ENCODE data around the gene CDC16.
A peak's percentile ranks its signal among the peaks of the same experiment; 100 is the strongest.

The CDC16 gene

DNA sequence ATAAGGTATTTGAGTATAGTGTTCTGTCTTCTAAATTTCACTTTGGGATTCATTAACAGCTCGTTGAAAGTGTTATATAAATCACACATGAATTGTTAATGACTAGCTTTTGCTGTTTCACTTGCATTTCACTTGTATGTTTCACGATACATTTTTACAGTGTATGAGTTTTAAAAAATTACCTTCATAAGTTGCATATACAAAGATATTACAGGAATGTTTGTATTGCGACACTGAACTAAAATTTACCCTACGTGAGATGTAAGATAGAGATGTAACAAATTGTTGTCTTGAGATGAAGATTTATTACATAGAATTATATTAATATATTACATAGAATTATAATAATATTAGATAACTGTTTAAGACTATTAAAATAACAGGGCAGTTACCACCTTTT lies 1.5 kb downstream of the CDC16 start:
- H3K4me3 ChIP-seq (ENCODE audit: low read depth, low read length): peak overlapping the region; percentile 88
- TF ChIP-seq, protein P1, sequence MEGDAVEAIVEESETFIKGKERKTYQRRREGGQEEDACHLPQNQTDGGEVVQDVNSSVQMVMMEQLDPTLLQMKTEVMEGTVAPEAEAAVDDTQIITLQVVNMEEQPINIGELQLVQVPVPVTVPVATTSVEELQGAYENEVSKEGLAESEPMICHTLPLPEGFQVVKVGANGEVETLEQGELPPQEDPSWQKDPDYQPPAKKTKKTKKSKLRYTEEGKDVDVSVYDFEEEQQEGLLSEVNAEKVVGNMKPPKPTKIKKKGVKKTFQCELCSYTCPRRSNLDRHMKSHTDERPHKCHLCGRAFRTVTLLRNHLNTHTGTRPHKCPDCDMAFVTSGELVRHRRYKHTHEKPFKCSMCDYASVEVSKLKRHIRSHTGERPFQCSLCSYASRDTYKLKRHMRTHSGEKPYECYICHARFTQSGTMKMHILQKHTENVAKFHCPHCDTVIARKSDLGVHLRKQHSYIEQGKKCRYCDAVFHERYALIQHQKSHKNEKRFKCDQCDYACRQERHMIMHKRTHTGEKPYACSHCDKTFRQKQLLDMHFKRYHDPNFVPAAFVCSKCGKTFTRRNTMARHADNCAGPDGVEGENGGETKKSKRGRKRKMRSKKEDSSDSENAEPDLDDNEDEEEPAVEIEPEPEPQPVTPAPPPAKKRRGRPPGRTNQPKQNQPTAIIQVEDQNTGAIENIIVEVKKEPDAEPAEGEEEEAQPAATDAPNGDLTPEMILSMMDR (IDR thresholded peaks at IDR 0.05; ENCODE audit: low read depth, low read length, missing control alignments): no peak
- in situ Hi-C loops (cut with HindIII; ENCODE audit: low pct_ligation_motif_present, low sequenced_read_pairs): no loop called here
- peaks cover 24% of the 10 kb centered on the region for H3K36me3 ChIP-seq (replicated peaks)
- DNase-seq: no peak
- H3K27ac ChIP-seq: no peak overlapping the region
- no peaks in the 10 kb centered on the region for H3K27me3 ChIP-seq (replicated peaks)

DNA sequence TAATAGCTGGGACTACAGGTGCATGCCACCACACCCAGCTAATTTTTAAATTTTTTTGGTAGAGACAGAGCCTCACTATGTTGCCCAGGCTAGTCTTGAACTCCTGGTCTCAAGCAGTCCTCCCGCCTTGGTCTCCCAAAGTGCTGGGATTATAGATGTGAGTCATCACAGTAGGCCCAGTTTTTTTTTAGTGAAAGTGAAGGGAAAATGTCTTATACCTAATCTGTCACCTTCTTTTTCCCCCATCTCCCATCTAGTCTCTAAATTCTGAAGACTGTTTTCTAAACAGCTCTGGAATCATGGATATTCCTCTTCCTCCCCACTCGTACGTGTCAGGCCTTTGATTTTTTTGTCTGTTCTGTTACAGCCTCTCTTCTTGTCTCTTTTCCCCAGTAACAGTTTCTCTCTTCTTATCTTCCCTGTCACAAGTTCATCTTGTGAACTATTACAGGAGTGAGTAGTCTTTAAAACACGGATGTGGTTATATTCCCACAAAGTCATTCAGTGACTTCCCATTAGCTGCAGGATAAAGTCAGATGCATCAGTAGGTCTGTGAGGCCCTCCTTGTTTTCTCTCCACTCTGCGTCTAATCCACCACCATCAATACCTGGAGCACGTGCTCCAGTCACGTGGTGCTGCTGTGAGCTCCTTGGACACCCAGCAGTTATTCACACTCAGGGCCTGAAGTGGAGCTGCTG lies 2.9 kb downstream of the CDC16 start:
- H3K4me3 ChIP-seq (ENCODE audit: low read depth, low read length): no peak overlapping the region
- DNase-seq: no peak
- no peak overlapping the region for H3K27ac ChIP-seq
- TF ChIP-seq, protein P1 (IDR thresholded peaks at IDR 0.05; ENCODE audit: low read depth, low read length, missing control alignments): no peak
- peaks cover 36% of the 10 kb centered on the region for H3K36me3 ChIP-seq (replicated peaks)
- no peaks in the 10 kb centered on the region for H3K27me3 ChIP-seq (replicated peaks)
- in situ Hi-C loops (cut with HindIII; ENCODE audit: low pct_ligation_motif_present, low sequenced_read_pairs): no loop called here

DNA sequence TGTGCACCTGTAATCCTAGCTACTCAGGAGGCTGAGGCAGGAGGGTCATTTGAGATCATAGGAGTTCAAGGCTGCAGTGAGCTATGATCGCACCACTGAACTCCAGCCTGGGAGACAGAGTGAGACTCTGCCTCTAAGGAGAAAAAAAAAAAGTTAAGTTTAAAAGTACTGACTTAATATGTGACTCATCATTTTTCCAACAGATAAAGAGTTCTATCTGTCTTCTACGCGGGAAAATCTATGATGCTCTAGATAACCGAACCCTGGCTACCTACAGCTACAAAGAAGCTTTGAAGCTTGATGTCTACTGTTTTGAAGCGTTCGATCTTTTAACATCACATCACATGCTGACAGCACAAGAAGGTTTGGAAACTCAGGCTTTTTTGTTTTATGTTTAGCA lies 7.2 kb downstream of the CDC16 start:
- TF ChIP-seq, protein P1 (IDR thresholded peaks at IDR 0.05; ENCODE audit: low read depth, low read length, missing control alignments): no peak
- H3K36me3 ChIP-seq (replicated peaks): peaks cover 64% of the 10 kb centered on the region
- H3K4me3 ChIP-seq (ENCODE audit: low read depth, low read length): no peak overlapping the region
- in situ Hi-C loops (cut with HindIII; ENCODE audit: low pct_ligation_motif_present, low sequenced_read_pairs): no loop called here
- no peaks in the 10 kb centered on the region for H3K27me3 ChIP-seq (replicated peaks)
- H3K27ac ChIP-seq: no peak overlapping the region
- DNase-seq: no peak

DNA sequence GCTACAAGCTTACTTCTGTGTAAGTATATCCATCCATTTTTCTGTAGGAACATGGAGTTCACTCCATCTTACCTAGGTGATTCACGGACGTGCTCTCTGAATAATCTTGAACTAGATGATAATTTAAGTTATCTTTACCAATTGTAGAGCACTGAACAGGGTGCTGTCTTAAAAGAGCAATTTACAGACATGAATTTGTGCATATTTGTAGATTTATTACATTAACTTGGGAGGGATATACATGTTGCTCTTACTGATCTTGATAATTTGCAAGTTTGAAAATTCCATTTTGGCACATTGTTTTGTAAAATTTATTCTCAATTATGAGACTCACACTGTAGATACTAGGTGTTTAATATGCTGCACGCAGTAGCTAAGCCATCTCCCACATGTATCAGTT lies 9.3 kb downstream of the CDC16 start:
- H3K27ac ChIP-seq: no peak overlapping the region
- H3K36me3 ChIP-seq (replicated peaks): peaks cover 73% of the 10 kb centered on the region
- H3K27me3 ChIP-seq (replicated peaks): no peaks in the 10 kb centered on the region
- no peak overlapping the region for H3K4me3 ChIP-seq (ENCODE audit: low read depth, low read length)
- TF ChIP-seq, protein P1 (IDR thresholded peaks at IDR 0.05; ENCODE audit: low read depth, low read length, missing control alignments): no peak
- in situ Hi-C loops (cut with HindIII; ENCODE audit: low pct_ligation_motif_present, low sequenced_read_pairs): no loop called here
- DNase-seq: no peak

DNA sequence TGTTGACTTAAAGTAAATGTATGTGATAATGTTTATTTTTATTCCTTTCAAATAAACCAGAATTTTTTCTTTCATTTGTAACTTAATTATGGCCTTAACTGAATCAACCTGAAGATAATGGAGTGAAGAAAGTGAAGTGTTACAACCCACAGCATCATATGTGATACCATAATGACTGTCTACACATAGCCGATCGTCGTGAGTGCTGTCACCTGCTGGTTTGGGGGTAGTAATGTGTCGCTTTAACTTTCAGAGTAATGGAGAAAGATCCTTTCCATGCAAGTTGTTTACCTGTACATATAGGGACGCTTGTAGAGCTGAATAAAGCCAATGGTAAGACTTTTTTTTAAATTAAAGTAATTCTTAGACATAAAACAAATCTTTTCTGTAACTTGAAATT lies 9.9 kb downstream of the CDC16 start:
- DNase-seq: no peak
- in situ Hi-C loops (cut with HindIII; ENCODE audit: low pct_ligation_motif_present, low sequenced_read_pairs): no loop called here

More for the DNA sequence above, 9.9 kb downstream of the CDC16 start:
- TF ChIP-seq, protein P1 (IDR thresholded peaks at IDR 0.05; ENCODE audit: low read depth, low read length, missing control alignments): no peak
- H3K27ac ChIP-seq: no peak overlapping the region
- no peaks in the 10 kb centered on the region for H3K27me3 ChIP-seq (replicated peaks)
- H3K4me3 ChIP-seq (ENCODE audit: low read depth, low read length): no peak overlapping the region
- H3K36me3 ChIP-seq (replicated peaks): peaks cover 73% of the 10 kb centered on the region

Measured in brain microvascular endothelial cell (primary cell).